Mesenteric fat pad (tissue), 1 donor: ENCODE results near the gene TP53TG5. TPM values are rescaled to one million over a fixed set of nuclear protein-coding genes. Genes with fewer than 3 reads are reported as not detected.

Experiments used
- DNase-seq: peaks from one replicate; pipeline ENCODE4 v3.0.0-alpha.2; 2020; ENCODE audit warnings: low spot score
- total RNA-seq: library from RNA; stranded (reverse); fragmentation: NEBNext Ultra II Directional; extraction: Animal tissue kit (Norgen Biotek cat#: 25700); gene quantifications from one replicate; pipeline ENCODE4 v1.2.1, GENCODE V29; 2021
- donor health status: DM: yes; HTN: yes; CAD: no.

TP53TG5 gene
- total RNA-seq, 1 donor from 2014 or later: not detected

DNA sequence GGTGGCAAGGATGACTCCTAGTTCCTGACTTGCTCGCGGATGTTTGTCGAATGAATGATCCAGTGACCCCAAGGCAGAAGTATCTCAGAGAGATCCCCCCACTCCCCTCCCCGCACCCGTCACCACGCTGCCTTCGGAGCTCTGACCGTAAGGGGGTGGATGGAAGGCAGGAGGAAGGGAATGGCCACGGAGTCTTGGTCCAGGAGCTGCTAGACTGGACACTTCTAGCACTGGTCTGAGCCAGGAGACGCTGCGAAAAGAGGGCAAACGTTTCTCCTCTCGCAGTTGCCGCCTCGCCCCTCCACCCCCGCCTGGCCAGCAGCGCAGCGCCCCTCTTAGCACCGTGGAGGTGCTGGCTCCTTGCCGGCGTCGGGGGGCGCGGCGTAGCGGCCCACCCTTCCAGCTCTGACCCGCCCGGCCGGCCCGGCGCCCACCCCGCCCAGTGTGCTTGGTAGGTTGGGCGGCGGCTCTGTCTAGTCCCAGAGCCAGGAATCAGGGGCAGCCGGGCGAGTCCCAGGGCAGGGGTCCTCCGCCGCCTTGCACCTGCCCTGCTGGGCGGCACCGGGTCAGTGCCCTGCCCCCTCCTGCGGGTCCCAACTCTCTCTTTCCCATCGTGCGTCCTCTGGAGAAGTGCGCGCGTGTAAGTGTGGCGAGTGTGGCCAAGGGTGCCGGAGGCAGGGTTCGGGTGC lies 27.6 kb upstream of the TP53TG5 start:
- no peak for DNase-seq

DNA sequence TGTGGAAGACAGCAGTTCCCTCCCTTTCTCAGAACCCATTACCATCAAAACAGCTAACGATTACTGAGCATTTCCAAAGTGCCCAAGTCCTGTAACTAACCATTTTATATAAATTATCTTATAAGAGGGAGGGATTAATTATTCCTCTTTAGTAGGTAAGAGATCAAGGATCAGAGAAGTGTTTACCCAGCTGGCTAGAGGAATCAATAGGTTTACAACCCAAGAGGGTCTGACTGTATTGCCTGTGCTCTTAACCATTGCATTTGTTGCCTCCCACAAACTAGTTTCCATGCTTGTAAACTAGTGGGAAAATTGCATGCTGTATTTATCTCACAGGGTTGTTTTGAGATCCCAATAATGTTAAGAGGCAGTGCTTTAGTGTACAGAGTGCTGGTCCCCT lies 26.3 kb upstream of the TP53TG5 start:
- DNase-seq: no peak

DNA sequence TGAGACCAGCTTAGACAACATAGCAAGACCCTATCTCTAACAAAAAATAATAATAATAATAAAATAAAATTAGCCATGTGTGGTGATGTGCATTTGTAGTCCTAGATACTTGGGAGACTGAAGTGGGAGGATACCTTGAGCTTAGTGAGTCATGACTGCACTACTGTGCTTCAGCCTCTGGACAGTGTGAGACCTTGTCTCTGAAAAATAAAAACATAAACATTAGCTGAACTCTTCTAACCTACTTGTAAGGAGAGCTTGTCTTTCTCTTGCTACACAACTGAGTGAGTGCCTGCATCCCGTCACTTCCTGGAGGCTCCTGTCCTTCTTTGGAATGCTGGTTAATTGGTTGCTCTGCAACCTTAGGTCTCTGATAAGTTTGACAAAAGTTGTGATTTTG lies 24.8 kb upstream of the TP53TG5 start:
- no peak for DNase-seq

DNA sequence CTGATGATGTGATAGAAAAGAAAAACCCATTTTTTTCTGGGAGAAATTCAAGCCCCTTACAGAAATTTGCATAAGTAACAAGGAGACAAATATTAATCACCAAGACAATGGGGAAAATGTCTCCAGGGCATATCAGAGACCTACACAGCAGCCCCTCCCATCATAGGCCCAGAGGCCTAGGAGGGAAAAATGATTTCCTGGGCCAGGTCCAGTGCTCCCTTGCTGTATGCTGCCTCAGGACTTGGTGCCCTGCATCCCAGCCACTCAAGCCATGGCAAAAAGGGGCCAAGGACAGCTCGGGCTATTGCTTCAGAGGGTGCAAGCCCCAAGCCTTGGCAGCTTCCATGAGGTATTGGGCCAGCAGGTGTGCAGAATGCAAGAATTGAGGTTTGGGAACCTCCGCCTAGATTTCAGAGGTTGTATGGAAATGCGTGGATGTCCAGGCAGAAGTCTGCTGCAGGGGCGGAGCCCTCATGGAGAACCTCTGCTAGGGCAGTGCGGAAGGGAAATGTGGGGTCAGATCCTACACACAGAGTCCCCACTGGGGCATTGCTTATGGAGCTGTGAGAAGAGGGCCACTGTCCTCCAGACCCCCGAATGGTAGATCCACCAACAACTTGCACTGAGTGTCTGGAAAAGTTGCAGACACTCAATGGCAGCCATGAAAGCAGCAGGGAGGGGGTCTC lies 22.4 kb upstream of the TP53TG5 start:
- DNase-seq: no peak

DNA sequence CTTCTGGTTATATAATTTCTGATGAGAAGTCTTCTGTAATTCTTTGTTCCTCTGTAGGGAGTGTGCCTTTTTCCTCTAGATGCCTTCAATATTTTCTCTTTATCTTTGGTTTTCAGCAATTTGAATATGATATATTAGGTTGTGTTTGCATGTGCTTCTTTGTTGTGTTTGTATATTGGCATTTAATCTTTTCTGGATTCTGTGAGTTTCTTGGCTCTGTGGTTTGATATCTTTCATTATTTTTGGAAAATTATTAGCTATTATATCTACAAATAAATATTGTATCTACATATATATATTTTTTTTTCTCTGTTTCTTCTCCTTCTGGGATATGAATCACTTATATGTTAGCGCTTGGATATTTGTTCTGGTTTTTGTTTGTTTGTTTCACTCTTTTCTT lies 20.9 kb upstream of the TP53TG5 start:
- no peak for DNase-seq

DNA sequence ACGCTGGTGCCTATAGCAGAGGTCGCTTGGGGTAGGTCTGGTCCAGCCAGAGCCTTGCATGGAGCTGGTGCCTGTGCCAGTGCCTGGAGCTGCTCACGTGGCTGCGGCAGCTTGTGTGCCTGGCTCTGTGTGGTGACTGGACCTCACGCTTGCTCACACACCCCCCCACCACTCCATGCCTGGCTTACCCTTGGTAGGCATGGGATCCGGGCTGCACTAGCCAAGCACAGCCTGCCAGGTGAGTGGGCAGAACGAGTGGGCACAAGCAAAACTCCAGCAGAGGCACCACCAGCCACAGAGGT lies 16.9 kb upstream of the TP53TG5 start:
- no peak for DNase-seq

DNA sequence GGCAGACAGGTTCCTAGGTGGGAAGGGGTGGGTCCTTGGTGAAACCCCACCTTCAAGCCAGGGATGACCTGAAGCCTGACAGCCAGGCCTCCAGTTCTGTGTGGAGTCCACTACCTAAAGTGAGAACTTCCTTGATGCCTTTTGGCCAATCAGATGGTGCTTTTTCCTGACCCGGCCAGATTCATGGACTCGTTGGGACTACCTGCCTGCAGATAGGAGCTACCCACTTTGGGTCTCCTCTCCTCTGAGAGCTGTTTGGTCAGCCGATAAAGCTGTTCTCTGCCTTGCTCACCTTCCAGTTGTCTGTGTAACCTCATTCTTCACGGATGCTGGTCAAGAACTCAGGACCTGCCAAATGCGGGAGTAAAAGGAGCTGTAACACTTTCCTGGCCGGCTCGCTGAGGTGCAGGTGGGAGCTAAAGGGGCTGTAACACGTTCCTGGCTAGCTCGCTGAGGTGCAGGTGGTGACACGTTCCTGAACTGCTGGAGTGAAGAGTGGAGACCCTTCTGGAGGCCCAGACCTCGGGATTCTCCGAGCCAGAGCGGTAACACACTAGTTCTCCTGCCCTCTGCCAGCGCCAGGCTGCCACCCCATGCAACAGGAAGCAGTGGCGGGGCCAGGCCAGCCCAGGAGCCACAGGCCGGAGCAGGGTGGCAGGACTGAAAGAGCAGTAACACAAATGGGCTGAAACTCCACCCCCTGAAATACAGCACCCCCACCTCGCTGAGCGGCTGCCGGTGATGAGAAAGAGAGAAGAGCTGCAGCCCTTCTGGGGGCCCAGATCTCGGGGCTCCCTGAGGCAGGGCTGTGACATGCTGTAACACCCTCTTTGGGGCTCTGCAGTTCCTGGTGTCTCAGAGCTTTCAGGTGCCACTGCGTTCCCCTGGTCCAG lies 16.3 kb upstream of the TP53TG5 start:
- DNase-seq: no peak

DNA sequence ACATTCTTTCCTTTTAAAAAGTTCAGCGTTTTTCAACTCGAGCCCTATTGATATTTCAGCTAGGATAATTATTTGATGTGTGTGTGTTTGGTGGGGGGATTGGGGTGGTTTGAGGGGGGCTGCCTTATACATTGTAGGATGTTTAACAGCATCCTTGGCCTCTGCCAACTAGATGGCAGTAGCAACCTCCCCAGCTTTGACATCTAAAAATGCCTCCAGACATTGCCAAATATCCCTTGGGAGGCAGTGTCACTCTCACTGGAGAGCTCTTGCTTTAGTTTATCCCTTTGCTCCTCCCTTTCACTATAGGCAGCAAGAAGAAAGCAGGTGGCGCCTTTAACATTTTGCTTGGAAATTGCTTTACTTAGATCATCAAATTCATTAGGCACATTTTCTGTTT lies 14.6 kb upstream of the TP53TG5 start:
- no peak for DNase-seq

DNA sequence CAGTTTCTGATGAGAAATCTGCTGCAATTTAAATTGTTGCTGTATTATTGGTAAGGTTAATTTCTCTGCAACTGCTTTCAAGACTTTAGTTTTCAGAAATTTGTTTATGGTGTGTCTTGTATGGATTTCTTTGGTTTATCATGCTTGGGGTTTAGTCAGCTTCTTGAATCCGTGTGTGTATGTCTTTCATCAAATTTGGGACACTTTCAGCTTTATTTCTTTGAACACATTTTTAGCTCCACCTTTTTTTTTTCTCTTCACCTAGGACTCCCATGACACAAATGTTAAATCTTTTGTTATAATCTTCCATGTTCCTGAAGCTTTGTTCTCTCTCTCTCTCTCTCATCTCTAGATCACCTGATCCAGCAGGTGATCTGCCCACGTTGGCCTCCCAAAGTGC lies 13.4 kb upstream of the TP53TG5 start:
- DNase-seq: no peak

DNA sequence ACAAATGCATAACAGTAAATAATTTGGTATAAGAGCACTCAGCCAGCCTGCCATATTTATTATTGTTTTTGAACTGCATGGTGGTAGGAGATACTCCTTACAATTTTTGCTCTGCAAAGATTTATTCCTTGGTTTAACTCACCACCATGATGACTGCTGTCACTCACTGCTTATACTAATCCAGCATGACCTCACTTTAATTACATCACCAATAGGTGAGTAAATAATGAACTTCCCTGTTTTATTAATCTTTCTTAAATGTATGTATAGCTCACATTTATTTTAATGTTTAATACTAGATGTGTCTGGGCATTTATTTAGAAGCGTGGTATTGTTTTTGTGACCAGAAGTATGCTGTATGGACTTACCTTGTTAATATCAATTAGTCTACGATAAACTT lies 12.8 kb upstream of the TP53TG5 start:
- no peak for DNase-seq

DNA sequence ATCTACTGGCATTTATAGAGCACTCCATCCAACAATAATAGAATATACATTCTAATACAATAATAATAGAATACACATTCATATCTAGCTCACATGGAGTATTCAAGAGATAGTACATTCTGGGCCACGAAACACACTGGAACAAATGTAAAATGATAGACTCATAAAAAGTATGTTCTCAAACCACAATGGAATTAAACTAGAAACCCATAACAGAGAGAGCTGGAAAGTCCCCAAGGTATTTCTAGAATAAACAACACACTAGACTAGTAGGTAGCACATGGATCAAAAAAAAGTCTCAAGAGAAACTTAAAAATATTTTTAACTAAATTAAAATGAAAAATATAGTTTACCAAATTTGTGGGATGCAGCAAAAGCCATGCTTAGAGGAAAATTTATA lies 9.1 kb upstream of the TP53TG5 start:
- no peak for DNase-seq

DNA sequence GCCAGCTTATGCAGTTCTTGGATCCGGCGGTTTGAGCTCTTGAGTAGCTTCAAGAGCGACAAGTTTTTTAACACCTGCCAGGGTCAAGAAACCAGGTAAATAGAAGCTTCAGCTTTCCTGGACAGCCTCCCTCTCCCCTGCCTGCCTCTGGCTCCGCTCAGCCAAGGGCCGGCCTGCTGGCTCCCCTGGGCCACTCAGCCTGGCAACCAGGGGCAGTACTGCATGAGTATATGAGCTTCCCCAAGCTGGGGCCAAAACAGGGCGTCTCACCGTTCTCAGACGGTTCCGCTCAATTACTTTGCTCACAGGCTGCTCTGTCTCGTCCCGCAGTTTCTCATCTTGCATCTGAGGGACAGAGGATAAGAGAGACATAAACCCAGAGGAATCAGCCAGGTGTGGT lies 856 bp downstream of the TP53TG5 start:
- DNase-seq: no peak

DNA sequence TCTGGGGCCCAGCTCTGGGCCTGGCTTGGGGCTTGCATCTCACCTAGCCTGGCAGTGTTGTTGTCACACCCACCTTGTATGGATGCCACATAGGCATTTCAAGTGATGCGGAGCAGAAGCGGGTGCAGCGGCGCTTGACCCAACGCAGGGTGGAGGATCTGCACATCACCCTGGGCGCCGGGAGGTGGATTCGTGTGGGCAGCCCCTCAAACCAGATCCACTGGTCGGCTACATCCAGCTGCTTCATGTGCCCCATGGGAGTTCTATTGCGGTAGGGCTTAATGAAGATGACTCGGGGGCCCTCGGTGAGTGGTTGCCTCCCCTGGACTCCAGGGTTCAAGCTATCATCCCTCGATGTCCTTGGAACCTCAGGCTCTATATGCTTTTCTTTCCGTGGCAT lies 3.2 kb downstream of the TP53TG5 start:
- DNase-seq: no peak

DNA sequence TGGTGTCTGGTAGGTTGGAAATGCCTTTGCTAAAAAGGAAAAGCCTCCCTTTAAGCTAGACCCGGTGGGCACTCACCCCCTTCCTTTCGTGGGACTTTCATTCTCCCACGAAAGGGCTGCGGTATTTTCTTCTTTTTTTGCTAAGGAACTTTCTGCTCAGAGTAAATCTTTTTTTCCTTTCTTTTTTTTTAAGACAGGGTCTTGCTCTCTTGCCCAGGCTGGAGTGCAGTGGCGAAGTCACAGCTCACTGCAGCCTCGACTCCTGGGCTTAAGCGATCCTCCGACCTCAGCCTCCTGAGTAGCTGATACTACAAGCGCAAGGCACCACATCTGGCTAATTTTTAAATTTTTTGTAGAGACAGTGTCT lies 4.0 kb downstream of the TP53TG5 start:
- DNase-seq: no peak

DNA sequence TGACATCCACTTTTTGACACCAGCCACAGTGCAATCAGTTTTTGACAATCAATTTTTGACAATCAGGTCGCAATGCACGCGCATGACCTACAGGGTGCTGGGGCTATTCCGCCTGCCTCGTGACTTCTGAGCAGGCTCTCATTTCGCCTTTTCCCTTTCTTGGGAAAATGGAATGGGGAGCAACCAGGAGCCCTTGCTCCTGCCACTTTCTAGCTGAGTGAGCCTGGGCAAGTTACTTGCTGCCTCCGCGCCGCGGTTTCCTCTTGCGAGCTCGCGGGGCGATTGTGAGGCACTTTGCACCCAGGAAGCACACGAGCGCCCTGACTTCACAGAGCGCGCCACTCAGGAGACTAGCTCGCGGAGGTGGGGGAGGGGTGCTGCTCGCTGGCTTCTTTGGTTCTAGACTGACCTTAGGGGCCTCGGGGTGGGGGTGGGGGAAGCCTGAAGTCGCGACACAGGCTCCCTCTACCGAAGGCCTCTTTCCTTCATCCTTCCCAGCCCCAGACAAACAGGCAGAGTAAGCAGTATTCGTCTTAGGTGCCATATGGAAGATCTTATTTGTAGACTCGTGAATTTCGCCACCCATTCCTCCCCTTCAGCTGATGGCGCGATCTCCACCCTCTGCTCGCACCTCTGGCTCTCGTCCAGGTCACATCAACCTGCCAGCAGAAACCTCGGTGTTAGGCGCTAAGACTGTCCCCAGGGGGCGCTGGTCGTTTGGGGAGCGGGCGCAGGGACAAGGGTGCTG lies 4.6 kb downstream of the TP53TG5 start:
- DNase-seq: peak; percentile 96

DNA sequence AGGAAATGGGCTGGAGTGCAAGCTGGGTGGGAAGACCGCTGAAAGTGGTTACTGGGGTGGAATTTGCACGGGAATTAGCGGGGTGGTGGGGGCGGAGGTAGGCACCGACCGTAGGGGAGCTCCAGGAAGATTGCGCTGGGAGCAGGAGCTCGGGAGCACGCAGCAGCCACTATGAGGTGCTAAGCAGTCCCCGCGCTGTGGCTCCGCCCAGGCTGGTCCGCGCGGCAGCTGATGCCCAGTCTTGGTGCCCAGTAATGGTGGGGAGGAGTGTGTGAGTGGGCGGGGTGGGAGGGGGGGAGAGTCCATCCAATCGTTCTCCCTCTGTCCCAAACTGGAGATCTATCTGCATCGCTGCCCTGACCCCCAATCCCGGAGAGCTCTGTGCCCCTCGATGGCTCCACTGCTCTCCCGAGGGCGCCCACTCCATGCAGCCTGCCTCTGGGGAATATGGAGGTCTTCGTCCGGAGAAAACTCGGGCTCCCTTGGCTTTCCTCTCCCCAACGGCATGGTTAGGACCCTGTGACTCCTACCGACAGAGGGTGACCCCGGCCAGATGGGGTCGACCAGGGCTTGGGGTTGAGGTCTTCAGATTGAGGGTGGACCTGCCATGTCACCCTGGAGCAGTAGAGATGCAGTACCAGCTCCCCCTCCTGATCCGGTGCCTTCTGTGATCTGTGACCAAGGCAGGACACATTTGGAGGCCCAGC lies 5.3 kb downstream of the TP53TG5 start:
- DNase-seq: no peak

DNA sequence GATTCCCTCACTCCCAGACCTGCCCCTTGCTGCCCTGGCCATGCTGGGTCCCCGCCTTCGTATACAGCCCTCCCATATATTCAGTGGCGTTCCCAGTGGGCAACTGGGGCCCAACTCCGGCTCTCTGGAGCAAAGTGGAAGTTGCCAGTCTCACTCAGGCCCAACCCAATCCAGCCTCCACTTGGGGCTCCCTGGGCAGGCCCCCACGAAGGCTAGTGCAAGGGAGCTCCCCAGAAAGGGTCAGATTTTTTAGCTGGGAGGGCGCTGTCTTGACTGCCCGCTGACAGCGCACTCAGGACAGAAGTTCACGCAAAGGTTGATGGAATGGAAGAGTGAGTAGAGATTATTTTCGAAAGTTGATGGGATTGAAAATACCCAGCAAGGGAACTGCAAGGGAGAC lies 5.9 kb downstream of the TP53TG5 start:
- no peak for DNase-seq

DNA sequence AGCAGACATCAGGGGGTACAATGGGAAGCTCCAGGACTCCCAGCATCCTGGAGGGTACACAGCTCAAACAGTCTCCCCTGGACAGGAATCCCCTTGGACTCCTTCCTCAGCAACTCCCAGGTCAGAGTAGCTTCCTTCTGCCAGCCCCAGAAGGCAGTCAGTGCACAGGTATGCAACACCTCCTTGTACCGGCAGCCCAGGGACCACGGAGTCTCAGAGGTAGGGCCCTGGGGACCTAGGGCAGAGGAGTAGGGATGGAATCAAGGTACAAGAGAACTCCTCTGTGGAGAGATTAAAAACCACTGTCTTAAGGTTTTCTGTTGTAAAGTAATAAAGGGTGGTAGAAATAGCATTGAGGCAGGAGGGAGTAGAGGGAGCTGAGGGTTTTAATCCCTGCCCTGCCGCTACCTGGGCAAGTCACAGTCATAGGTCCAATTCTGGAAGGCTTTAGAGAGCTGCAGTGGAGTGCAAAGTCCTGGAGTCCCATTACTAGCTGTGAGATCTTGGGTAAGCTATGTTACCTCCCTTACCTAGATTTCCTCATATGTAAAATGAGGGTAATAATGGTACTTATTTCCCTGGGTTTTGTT lies 7.5 kb downstream of the TP53TG5 start:
- DNase-seq: no peak

DNA sequence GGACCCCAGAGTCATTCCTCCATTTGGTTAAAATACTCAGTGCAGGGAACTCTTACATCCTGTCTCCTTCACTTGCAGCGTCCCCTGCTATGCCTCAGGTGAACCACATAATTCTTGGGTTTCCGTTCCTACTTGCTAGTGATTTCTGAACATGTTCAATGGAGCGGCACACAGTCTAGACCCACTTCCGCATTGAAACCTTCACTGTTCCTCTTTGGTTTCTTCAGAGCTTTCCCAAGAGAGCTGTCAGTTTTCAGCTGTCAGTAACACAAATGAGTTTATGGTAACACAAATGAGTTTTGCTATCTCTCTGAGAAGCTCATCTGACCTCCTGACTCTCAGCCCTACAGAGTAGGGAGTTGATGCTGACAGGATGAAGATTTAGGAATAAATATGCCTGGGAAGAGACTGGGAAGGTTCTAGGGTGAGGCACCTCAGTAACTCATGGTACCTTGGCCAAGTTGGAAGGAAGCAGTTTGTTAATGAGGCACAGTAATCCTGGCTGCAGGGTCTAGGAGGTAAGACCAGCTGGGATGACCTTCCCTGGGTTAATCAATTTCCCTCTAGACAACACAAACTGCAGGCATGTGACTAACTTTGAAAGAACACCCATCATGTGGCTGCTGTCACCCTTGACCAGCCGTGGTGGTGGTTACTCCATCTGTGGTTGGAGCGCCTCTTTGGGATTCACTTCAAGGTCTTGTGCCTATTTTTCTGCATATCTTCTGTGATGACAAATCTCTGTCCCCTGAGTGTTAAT lies 9.7 kb downstream of the TP53TG5 start:
- DNase-seq: no peak

DNA sequence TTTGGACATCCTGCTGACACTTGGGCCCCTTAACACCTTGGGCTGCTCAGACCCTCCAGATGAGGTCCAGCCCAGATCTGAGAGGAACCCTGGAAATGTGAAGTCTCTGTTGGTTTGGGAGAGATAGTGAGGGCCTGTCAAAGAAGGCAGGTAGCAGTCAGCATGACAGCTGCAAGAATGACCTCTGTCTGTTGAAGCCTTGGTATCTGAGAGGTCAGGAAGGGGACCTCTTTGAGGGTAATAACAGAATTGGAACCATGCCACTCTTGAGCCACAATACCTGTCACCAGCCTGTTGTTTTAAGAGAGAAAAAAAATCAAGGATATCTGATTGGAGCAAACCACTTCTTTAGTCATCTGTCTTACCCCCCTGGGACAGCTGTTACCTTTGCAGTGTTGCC lies 11.0 kb downstream of the TP53TG5 start:
- DNase-seq: no peak
